H9 (cell line): ENCODE measurements around the gene TSSK6. TPM values are rescaled to one million over a fixed set of nuclear protein-coding genes. Genes with fewer than 3 reads are reported as not detected.

Source experiments
- DNase-seq: peaks from one replicate; pipeline ENCODE4 v3.0.0-alpha.2; 2017
- H2AFZ ChIP-seq: one replicate; pipeline ENCODE4 v1.6.1; 2013; ENCODE audit warnings: mild to moderate bottlenecking, low read length, control low read depth, moderate library complexity
- H2AK5ac ChIP-seq: 2 replicates; pipeline ENCODE4 v1.6.1; 2013; ENCODE audit warnings: low read length, control low read depth, mixed read lengths; ENCODE audit not compliant: insufficient read length
- H2BK120ac ChIP-seq: one replicate; pipeline ENCODE4 v1.6.1; 2013; ENCODE audit warnings: low read depth, mild to moderate bottlenecking, low read length, control low read depth, inconsistent platforms; ENCODE audit not compliant: poor library complexity, severe bottlenecking
- H2BK12ac ChIP-seq: 2 replicates; pipeline ENCODE4 v1.6.1; 2013; ENCODE audit warnings: low read length, control low read depth, mixed read lengths, low read depth; ENCODE audit not compliant: insufficient read length
- H2BK15ac ChIP-seq: 2 replicates; pipeline ENCODE4 v1.6.1; 2013; ENCODE audit warnings: low read depth, low read length, control low read depth
- H2BK20ac ChIP-seq: one replicate; pipeline ENCODE4 v1.6.1; 2013; ENCODE audit warnings: low read depth, mild to moderate bottlenecking, low read length, control low read depth, inconsistent platforms; ENCODE audit not compliant: poor library complexity, severe bottlenecking
- H2BK5ac ChIP-seq: 2 replicates; pipeline ENCODE4 v1.6.1; 2013; ENCODE audit warnings: low read length, control low read depth, mixed read lengths; ENCODE audit not compliant: insufficient read length
- H3K14ac ChIP-seq: 2 replicates; pipeline ENCODE4 v1.6.1; 2013; ENCODE audit warnings: low read length, control low read depth; ENCODE audit not compliant: insufficient read depth
- H3K18ac ChIP-seq: 2 replicates; pipeline ENCODE4 v1.6.1; 2013; ENCODE audit warnings: low read depth, mild to moderate bottlenecking, mixed read lengths, low read length, control low read depth; ENCODE audit not compliant: insufficient read length
- H3K23ac ChIP-seq: 2 replicates; pipeline ENCODE4 v1.6.1; 2013; ENCODE audit warnings: low read length, control low read depth, mixed read lengths, low read depth; ENCODE audit not compliant: insufficient read length
- H3K23me2 ChIP-seq: 2 replicates; pipeline ENCODE4 v1.6.1; 2013; ENCODE audit warnings: low read depth, mild to moderate bottlenecking, mixed read lengths, low read length, control low read depth; ENCODE audit not compliant: insufficient read length, poor library complexity, severe bottlenecking
- H3K27ac ChIP-seq: 2 replicates; pipeline ENCODE4 v1.5.1; 2013; ENCODE audit warnings: low read length, control low read depth, mixed read lengths, low read depth; ENCODE audit not compliant: insufficient read length
- H3K27me3 ChIP-seq: 2 replicates; pipeline ENCODE4 v1.6.1; 2013; ENCODE audit warnings: low read length, control low read depth, inconsistent platforms; ENCODE audit not compliant: insufficient read depth
- H3K4ac ChIP-seq: 2 replicates; pipeline ENCODE4 v1.6.1; 2013; ENCODE audit warnings: low read depth, mild to moderate bottlenecking, control low read depth, inconsistent platforms, low read length, moderate library complexity
- H3K4me1 ChIP-seq: 2 replicates; pipeline ENCODE4 v1.6.1; 2013; ENCODE audit warnings: low read length, control low read depth, inconsistent platforms; ENCODE audit not compliant: insufficient read depth
- H3K4me2 ChIP-seq: 2 replicates; pipeline ENCODE4 v1.6.1; 2013; ENCODE audit warnings: low read length, control low read depth, mixed read lengths; ENCODE audit not compliant: insufficient read length, insufficient read depth
- H3K56ac ChIP-seq: 2 replicates; pipeline ENCODE4 v1.6.1; 2013; ENCODE audit warnings: low read depth, mild to moderate bottlenecking, mixed read lengths, low read length, control low read depth; ENCODE audit not compliant: insufficient read length
- H3K79me1 ChIP-seq: 2 replicates; pipeline ENCODE4 v1.6.1; 2013; ENCODE audit warnings: low read depth, mild to moderate bottlenecking, moderate library complexity, low read length, control low read depth, inconsistent platforms; ENCODE audit not compliant: insufficient read depth, poor library complexity, severe bottlenecking
- H3K79me2 ChIP-seq: 2 replicates; pipeline ENCODE4 v1.6.1; 2013; ENCODE audit warnings: low read length, control low read depth, inconsistent platforms; ENCODE audit not compliant: insufficient read depth
- H3K9ac ChIP-seq: 2 replicates; pipeline ENCODE4 v1.6.1; 2013; ENCODE audit warnings: low read length, control low read depth, mixed read lengths; ENCODE audit not compliant: insufficient read length; ENCODE audit errors: extremely low read depth
- H3K9me3 ChIP-seq: one replicate; pipeline ENCODE4 v1.6.1; 2013; ENCODE audit warnings: low read depth, low read length, inconsistent platforms; ENCODE audit not compliant: control insufficient read depth
- H3T11ph ChIP-seq: one replicate; pipeline ENCODE4 v1.6.1; 2013; ENCODE audit warnings: mild to moderate bottlenecking, low read length, control low read depth, inconsistent platforms
- H4K20me1 ChIP-seq: one replicate; pipeline ENCODE4 v1.6.1; 2013; ENCODE audit not compliant: control insufficient read depth, insufficient read length, insufficient read depth
- H4K5ac ChIP-seq: 2 replicates; pipeline ENCODE4 v1.6.1; 2013; ENCODE audit warnings: low read depth, mild to moderate bottlenecking, mixed read lengths, low read length, control low read depth; ENCODE audit not compliant: insufficient read length
- H4K8ac ChIP-seq: replicated peaks from 2 replicates; pipeline ENCODE4 v1.6.1; 2013; ENCODE audit warnings: low read length, control low read depth, mixed read lengths, low read depth; ENCODE audit not compliant: insufficient read length
- H4K91ac ChIP-seq: 2 replicates; pipeline ENCODE4 v1.6.1; 2013; ENCODE audit warnings: low read depth, mild to moderate bottlenecking, moderate library complexity, mixed read lengths, low read length, control low read depth; ENCODE audit not compliant: insufficient read length
- H3K27ac Mint-ChIP-seq, 3 experiments: 2 replicates in 2 of 3; 3 replicates in 1 of 3; pipeline ENCODE4 v1.8.0; 2020 to 2021; ENCODE audit warnings: mixed read lengths in 3 of 3, mild to moderate bottlenecking in 1 of 3, moderate library complexity in 1 of 3
- H3K27me3 Mint-ChIP-seq: 2 replicates; pipeline ENCODE4 v1.8.0; 2021; ENCODE audit warnings: low read depth, mild to moderate bottlenecking, moderate library complexity, mixed read lengths
- H3K36me3 Mint-ChIP-seq, 3 experiments: 2 replicates in 2 of 3; 3 replicates in 1 of 3; pipeline ENCODE4 v1.8.0; 2020 to 2021; ENCODE audit warnings: low read depth in 3 of 3, mixed read lengths in 3 of 3; ENCODE audit not compliant: insufficient read depth in 1 of 3
- H3K4me1 Mint-ChIP-seq, 2 experiments: 2 replicates each; pipeline ENCODE4 v1.8.0; 2020; ENCODE audit warnings: mixed read lengths in 2 of 2
- H3K4me3 Mint-ChIP-seq, 2 experiments: 2 replicates in 1 of 2; 3 replicates in 1 of 2; pipeline ENCODE4 v1.8.0; 2020 to 2021; ENCODE audit warnings: mild to moderate bottlenecking in 2 of 2, mixed read lengths in 2 of 2, moderate library complexity in 1 of 2
- H3K9me3 Mint-ChIP-seq, 2 experiments: 2 replicates in 1 of 2; 3 replicates in 1 of 2; pipeline ENCODE4 v1.8.0; 2020; ENCODE audit warnings: mild to moderate bottlenecking in 2 of 2, mixed read lengths in 2 of 2, moderate library complexity in 1 of 2
- WGBS: extraction: QIAGEN DNeasy Blood & Tissue Kit; methylation state at CpG from one replicate; pipeline ENCODE4 v1.1.7; 2013; ENCODE audit warnings: missing lambda C conversion rate, low lambda C conversion rate, mixed read lengths; ENCODE audit not compliant: insufficient read length; ENCODE audit errors: extremely low coverage; 5-methylcytosine and 5-hydroxymethylcytosine counted together
- total RNA-seq: library from RNA; stranded (reverse); gene quantifications from 2 replicates; pipeline ENCODE4 v1.2.1, GENCODE V29; 2021
- TF ChIP-seq, protein P1 (sequence below): fragments of 200-600 bp; sonication (generic); conservative IDR thresholded peaks from 3 replicates; pipeline ENCODE4 v1.8.0; 2021; ENCODE audit warnings: antibody characterized with exemption, mild to moderate bottlenecking

Gene TSSK6
- total RNA-seq, 1 experiment from 2014 or later, result 2.6 TPM

DNA sequence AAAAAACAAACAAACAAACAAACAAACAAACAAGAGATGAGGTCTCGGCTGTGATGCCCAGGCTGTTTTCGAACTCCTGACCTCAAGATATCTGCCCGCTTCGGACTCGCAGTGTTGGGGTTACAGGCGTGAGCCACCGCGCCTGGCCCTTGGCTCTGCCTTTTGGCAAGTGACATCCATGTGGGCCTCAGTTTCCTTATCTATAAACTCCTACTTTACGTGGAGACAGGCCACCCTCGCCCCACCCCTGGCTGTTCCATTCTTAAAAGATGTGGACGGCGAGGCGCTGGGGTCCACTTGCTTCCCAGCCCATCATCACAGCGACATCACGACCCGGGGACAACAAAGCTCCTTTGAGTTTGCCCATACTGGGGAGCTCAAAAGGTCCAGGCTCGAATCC, 1.7 kb downstream of the TSSK6 start:
- no peak overlapping the region for H2BK12ac ChIP-seq
- H2AK5ac ChIP-seq, result no peak overlapping the region
- WGBS, result no CpG with 5 or more reads among the region's 17 CpGs
- Mint-ChIP-seq H3K27me3 (peaks cover 4% of the 10 kb centered on the region; the same call in 1 of the 2 replicates), H3K4me1 (peaks cover 3 to 13% of the 10 kb centered on the region in 2 experiments), H3K9me3 (no peaks in the 10 kb centered on the region), H3K4me3 (no peak overlapping the region; a peak in 1 of 5 replicates), H3K36me3 (peaks cover 0 to 11% (median 0%) of the 10 kb centered on the region in 3 experiments; a peak in 4 of 7 replicates), H3K27ac (no peak overlapping the region)
- H3K4me2 ChIP-seq, result no peak overlapping the region
- H3K4ac ChIP-seq, result no peak overlapping the region
- no peaks in the 10 kb centered on the region for H3K9me3 ChIP-seq
- no peak overlapping the region for H2AFZ ChIP-seq
- no peak overlapping the region for H2BK5ac ChIP-seq
- H3T11ph ChIP-seq, result no peak overlapping the region
- H3K9ac ChIP-seq, result no peak overlapping the region
- H2BK15ac ChIP-seq, result no peak overlapping the region
- peaks cover 6% of the 10 kb centered on the region; the same call in 1 of the 2 replicates for H3K79me2 ChIP-seq
- no peaks in the 10 kb centered on the region for H4K20me1 ChIP-seq
- no peak overlapping the region for H4K8ac ChIP-seq
- H3K18ac ChIP-seq, result no peak overlapping the region
- H3K56ac ChIP-seq, result no peak overlapping the region
- no peak overlapping the region for H2BK120ac ChIP-seq
- H4K91ac ChIP-seq, result no peak overlapping the region
- no peaks in the 10 kb centered on the region for H3K79me1 ChIP-seq
- H3K27me3 ChIP-seq, result no peaks in the 10 kb centered on the region
- TF ChIP-seq, protein P1, sequence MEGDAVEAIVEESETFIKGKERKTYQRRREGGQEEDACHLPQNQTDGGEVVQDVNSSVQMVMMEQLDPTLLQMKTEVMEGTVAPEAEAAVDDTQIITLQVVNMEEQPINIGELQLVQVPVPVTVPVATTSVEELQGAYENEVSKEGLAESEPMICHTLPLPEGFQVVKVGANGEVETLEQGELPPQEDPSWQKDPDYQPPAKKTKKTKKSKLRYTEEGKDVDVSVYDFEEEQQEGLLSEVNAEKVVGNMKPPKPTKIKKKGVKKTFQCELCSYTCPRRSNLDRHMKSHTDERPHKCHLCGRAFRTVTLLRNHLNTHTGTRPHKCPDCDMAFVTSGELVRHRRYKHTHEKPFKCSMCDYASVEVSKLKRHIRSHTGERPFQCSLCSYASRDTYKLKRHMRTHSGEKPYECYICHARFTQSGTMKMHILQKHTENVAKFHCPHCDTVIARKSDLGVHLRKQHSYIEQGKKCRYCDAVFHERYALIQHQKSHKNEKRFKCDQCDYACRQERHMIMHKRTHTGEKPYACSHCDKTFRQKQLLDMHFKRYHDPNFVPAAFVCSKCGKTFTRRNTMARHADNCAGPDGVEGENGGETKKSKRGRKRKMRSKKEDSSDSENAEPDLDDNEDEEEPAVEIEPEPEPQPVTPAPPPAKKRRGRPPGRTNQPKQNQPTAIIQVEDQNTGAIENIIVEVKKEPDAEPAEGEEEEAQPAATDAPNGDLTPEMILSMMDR, result no peak
- no peak overlapping the region for H3K14ac ChIP-seq
- H4K5ac ChIP-seq, result no peak overlapping the region
- peaks cover 5% of the 10 kb centered on the region for H3K23me2 ChIP-seq
- H3K23ac ChIP-seq, result no peak overlapping the region
- no peak for DNase-seq
- H3K4me1 ChIP-seq, result no peaks in the 10 kb centered on the region
- no peak overlapping the region for H3K27ac ChIP-seq
- H2BK20ac ChIP-seq, result no peak overlapping the region
